ENCODE results near the gene TMEM171.

TMEM171 gene

GRCh38 chr5:73178265-73178664, 57.9 kb downstream of the TMEM171 start:
- H3K27me3 ChIP-seq (replicated peaks; ENCODE audit: control insufficient read depth, insufficient read depth, low read length) = peaks cover 34% of the 10 kb centered on the region
- peaks cover 14% of the 10 kb centered on the region for H3K4me1 ChIP-seq (ENCODE audit: control insufficient read depth, insufficient read depth, low read length)
- no peaks in the 10 kb centered on the region for H3K9me3 ChIP-seq (ENCODE audit: control insufficient read depth, low read length)
- H3K9ac ChIP-seq (ENCODE audit: low read length) = no peak overlapping the region
- no peak overlapping the region for H3K4me3 ChIP-seq (ENCODE audit: low read length)
- no peak for DNase-seq (ENCODE audit: low read depth)
- H3K36me3 ChIP-seq (ENCODE audit: control insufficient read depth, insufficient read depth, low read length, severe bottlenecking) = no peaks in the 10 kb centered on the region

- Histone ChIP-seq H3K27me3 (replicated peaks; ENCODE audit: control insufficient read depth, insufficient read depth, low read length) (peaks cover 30% of the 10 kb centered on the region), H3K4me3 (ENCODE audit: low read length) (no peak overlapping the region), H3K4me1 (ENCODE audit: control insufficient read depth, insufficient read depth, low read length) (peaks cover 5% of the 10 kb centered on the region), H3K36me3 (ENCODE audit: control insufficient read depth, insufficient read depth, low read length, severe bottlenecking) (no peaks in the 10 kb centered on the region), H3K9me3 (ENCODE audit: control insufficient read depth, low read length) (peaks cover 5% of the 10 kb centered on the region), H3K9ac (ENCODE audit: low read length) (no peak overlapping the region)
- DNase-seq (ENCODE audit: low read depth) = no peak
Observed at GRCh38 chr5:73179730-73180129, 59.4 kb downstream of the TMEM171 start.

GRCh38 chr5:73180566-73180965, 60.2 kb downstream of the TMEM171 start:
- Histone ChIP-seq H3K27me3 (replicated peaks; ENCODE audit: control insufficient read depth, insufficient read depth, low read length) (peaks cover 30% of the 10 kb centered on the region), H3K36me3 (ENCODE audit: control insufficient read depth, insufficient read depth, low read length, severe bottlenecking) (no peaks in the 10 kb centered on the region), H3K9me3 (ENCODE audit: control insufficient read depth, low read length) (peaks cover 5% of the 10 kb centered on the region), H3K9ac (ENCODE audit: low read length) (no peak overlapping the region), H3K4me3 (ENCODE audit: low read length) (no peak overlapping the region), H3K4me1 (ENCODE audit: control insufficient read depth, insufficient read depth, low read length) (peaks cover 3% of the 10 kb centered on the region)
- no peak for DNase-seq (ENCODE audit: low read depth)

Measured in adipocyte (in vitro differentiated cells).